Measurements from ENCODE around the gene HNRNPAB. TPM values are rescaled to one million over a fixed set of nuclear protein-coding genes. Genes with fewer than 3 reads are reported as not detected.

The HNRNPAB gene
- total and polyA plus RNA-seq, 12 donors = 40.7 to 265 (median 117) TPM

DNA sequence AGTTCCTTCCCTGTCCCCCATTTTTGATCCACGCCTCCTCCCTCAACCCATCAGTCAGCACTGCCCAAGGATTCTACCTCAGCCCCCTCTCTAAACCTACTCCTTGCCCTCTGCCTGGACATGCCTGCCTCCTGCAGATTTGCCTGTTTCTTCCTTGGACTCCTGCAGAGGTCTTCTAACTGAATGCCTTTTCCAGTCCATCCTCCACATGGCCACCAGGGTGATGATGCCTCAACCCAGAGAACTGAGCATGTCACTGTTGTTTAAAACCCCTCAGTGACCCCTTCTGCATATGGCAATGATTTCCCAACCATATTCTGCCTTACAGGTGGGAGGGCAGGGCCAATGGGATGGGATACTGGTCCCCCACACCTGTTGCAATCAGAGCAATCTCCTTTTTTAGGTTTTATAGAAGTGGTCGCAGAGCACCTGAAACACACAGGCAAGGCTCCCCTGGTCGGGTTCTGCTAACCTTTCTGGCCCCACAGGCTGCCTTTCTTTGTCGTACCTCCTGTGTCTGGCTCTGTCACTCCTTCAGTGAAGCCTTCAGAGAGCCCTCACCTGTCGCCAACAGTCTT lies 19.0 kb downstream of the HNRNPAB start:
- H3K27me3 ChIP-seq = no peaks in the 10 kb centered on the region
- H3K9me3 ChIP-seq (replicated peaks in 1 of 3) = no peaks in the 10 kb centered on the region
- H3K4me3 ChIP-seq = no peak overlapping the region
- no peak for TF ChIP-seq POLR2A (IDR thresholded peaks at IDR 0.05)
- TF ChIP-seq, protein P1, sequence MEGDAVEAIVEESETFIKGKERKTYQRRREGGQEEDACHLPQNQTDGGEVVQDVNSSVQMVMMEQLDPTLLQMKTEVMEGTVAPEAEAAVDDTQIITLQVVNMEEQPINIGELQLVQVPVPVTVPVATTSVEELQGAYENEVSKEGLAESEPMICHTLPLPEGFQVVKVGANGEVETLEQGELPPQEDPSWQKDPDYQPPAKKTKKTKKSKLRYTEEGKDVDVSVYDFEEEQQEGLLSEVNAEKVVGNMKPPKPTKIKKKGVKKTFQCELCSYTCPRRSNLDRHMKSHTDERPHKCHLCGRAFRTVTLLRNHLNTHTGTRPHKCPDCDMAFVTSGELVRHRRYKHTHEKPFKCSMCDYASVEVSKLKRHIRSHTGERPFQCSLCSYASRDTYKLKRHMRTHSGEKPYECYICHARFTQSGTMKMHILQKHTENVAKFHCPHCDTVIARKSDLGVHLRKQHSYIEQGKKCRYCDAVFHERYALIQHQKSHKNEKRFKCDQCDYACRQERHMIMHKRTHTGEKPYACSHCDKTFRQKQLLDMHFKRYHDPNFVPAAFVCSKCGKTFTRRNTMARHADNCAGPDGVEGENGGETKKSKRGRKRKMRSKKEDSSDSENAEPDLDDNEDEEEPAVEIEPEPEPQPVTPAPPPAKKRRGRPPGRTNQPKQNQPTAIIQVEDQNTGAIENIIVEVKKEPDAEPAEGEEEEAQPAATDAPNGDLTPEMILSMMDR (IDR thresholded peaks at IDR 0.05) = no peak
- intact Hi-C loops (cut with DNase I) = no loop called here
- no peak for DNase-seq
- 79 to 95% (median 90%) methylated on average over 5 of the region's 5 CpGs for WGBS, 4 donors
- no peak overlapping the region for H3K27ac ChIP-seq
- peaks cover 0 to 7% of the 10 kb centered on the region in 2 donors for H3K36me3 ChIP-seq (replicated peaks in 1 of 2)
- H3K4me1 ChIP-seq (replicated peaks in 1 of 2) = no peaks in the 10 kb centered on the region

DNA sequence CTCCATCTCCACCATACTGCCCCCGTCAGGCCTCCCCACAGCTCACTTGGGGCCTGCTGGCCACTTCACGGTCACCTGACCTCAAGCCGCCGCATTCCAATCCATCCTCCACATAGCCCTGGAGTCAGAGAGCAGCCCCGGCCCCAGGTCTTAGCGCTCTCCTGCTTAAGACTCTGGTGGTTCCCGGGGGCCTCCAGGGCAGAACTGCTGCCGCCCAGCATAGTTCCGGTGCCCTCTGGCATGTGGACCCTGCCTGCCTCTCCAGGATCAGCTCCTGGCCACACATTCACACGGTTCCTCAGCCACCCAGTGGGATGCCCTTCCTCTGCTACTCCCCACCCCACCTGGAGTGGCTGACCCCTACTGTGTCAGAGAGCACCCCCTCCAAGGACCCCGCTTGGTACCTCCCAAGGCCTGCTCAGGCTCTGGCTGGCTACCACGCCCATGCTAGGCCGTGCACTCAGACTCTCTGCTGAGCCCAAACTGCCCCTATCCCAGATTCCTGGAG lies 19.5 kb downstream of the HNRNPAB start:
- 64 to 84% (median 70%) methylated on average over 7 to 13 of the region's 13 CpGs for WGBS, 4 donors
- H3K9me3 ChIP-seq (replicated peaks in 1 of 3) = no peaks in the 10 kb centered on the region
- TF ChIP-seq, protein P1 (IDR thresholded peaks at IDR 0.05) = no peak
- no peak for TF ChIP-seq POLR2A (IDR thresholded peaks at IDR 0.05)
- peaks cover 0 to 13% of the 10 kb centered on the region in 2 donors for H3K36me3 ChIP-seq (replicated peaks in 1 of 2)
- no peak for DNase-seq
- no peaks in the 10 kb centered on the region for H3K27me3 ChIP-seq
- intact Hi-C loops (cut with DNase I) = no loop called here
- H3K4me3 ChIP-seq = no peak overlapping the region
- no peaks in the 10 kb centered on the region for H3K4me1 ChIP-seq (replicated peaks in 1 of 2)
- no peak overlapping the region for H3K27ac ChIP-seq

DNA sequence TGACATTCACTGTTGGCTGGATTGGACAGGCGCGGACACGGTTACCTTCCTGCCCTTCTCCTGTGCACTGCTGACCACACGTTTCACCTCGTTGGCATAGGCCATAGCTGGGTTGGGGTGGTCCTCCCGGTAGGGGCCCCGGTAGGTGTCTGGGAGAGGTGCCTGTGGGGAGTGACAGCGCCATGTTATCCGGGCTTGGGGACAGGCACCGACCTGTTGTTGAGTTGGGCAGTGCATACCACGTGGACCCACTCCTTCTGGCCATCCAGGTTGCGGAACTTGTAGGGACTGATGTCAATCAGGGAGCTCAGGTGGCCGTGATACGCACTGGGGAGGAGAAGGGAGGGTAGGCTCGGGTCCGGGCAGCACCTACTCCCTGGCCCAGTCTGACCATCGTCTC lies 20.1 kb downstream of the HNRNPAB start:
- Histone ChIP-seq H3K4me1 (replicated peaks in 1 of 2) (no peaks in the 10 kb centered on the region), H3K36me3 (replicated peaks in 1 of 2) (peaks cover 0 to 18% of the 10 kb centered on the region in 2 donors), H3K27me3 (no peaks in the 10 kb centered on the region), H3K4me3 (no peak overlapping the region), H3K9me3 (replicated peaks in 1 of 3) (no peaks in the 10 kb centered on the region), H3K27ac (no peak overlapping the region)
- intact Hi-C loops (cut with DNase I) = no loop called here
- WGBS, 4 donors = 91 to 97% (median 94%) methylated on average over 10 to 17 of the region's 17 CpGs
- TF ChIP-seq, protein P1 (IDR thresholded peaks at IDR 0.05) = no peak
- no peak for TF ChIP-seq POLR2A (IDR thresholded peaks at IDR 0.05)
- DNase-seq = no peak

DNA sequence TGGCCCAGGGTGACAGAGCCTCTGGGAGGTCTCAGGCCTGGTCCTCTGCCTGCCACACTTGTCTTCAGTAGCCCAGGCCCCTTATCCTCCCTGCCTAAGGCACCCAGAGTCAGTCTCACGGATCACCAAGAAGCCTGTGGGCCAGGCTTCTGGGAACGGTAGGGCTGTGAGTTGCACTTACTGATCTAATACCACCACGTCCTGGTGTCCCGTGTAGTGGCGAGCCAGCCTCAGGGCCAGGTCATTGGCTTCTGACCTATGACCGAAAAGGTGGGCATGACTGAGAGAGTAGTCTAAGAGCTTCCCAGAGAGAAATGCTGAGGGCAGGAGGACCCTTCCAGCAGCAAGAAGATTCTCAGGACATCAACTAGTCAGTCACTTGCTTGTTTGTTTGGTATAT lies 20.8 kb downstream of the HNRNPAB start:
- TF ChIP-seq, protein P1 (IDR thresholded peaks at IDR 0.05) = no peak
- TF ChIP-seq POLR2A (IDR thresholded peaks at IDR 0.05) = no peak
- Histone ChIP-seq H3K4me3 (no peak overlapping the region), H3K36me3 (replicated peaks in 1 of 2) (peaks cover 0 to 26% of the 10 kb centered on the region in 2 donors), H3K27ac (no peak overlapping the region), H3K9me3 (replicated peaks in 1 of 3) (no peaks in the 10 kb centered on the region), H3K4me1 (replicated peaks in 1 of 2) (peaks cover under 1 to 2% of the 10 kb centered on the region in 2 donors), H3K27me3 (no peaks in the 10 kb centered on the region)
- 87 to 96% (median 89%) methylated on average over 4 to 6 of the region's 6 CpGs for WGBS, 4 donors
- no peak for DNase-seq
- intact Hi-C loops (cut with DNase I) = no loop called here
